D721Med (cell line): ENCODE measurements around the gene CCNDBP1.

Source experiments
- DNase-seq: peaks from one replicate; pipeline ENCODE4 v3.0.0; 2011; ENCODE audit warnings: low spot score; ENCODE audit not compliant: insufficient read length
- FAIRE-seq: peaks from 2 replicates; lab custom pipeline; 2011; peaks lifted over from hg19 to GRCh38; lab: Jason Lieb, UNC
- CTCF ChIP-seq: IDR thresholded peaks from 2 replicates; pipeline ENCODE4 v1.5.1; 2012; ENCODE audit warnings: mild to moderate bottlenecking, control low read depth; ENCODE audit not compliant: insufficient read depth; ENCODE audit errors: missing control alignments

CCNDBP1 gene

GRCh38 chr15:43208052-43209002 lies 23.1 kb downstream of the CCNDBP1 start:
- no peak for TF ChIP-seq CTCF
- FAIRE-seq: no peak
- DNase-seq: no peak

GRCh38 chr15:43209059-43209824 lies 24.0 kb downstream of the CCNDBP1 start:
- TF ChIP-seq CTCF: no peak
- FAIRE-seq: no peak
- no peak for DNase-seq

- TF ChIP-seq CTCF: no peak
- DNase-seq (no peak), FAIRE-seq (no peak)
Measured at GRCh38 chr15:43210172-43210745, 25.1 kb downstream of the CCNDBP1 start.

GRCh38 chr15:43210807-43211206 lies 25.6 kb downstream of the CCNDBP1 start:
- TF ChIP-seq CTCF: no peak
- no peak for FAIRE-seq
- DNase-seq: no peak

GRCh38 chr15:43211224-43211735 lies 26.1 kb downstream of the CCNDBP1 start:
- FAIRE-seq (no peak), DNase-seq (no peak)
- no peak for TF ChIP-seq CTCF

GRCh38 chr15:43212299-43212698 lies 27.1 kb downstream of the CCNDBP1 start:
- no peak for TF ChIP-seq CTCF
- no peak for FAIRE-seq
- DNase-seq: no peak
